Measurements from ENCODE around the gene CPB1. TPM values are rescaled to one million over a fixed set of nuclear protein-coding genes. Genes with fewer than 3 reads are reported as not detected.

Gene CPB1
- total RNA-seq, 2 donors from 2014 or later: not detected

Other genes with a start within 250 kb of the CPB1 start
- not detected for gene AGTR1, start 129.9 kb upstream of the CPB1 start, total RNA-seq
- under 1 TPM in 1 of 2 donors, not detected in 1; 0.57 TPM for gene CPA3, start 37.5 kb downstream of the CPB1 start, total RNA-seq
- 10 to 100 TPM; 22.3 to 27.4 TPM for gene GYG1, start 163.7 kb downstream of the CPB1 start, total RNA-seq

All from T-helper 17 cell (primary cell).